Panc1 (cell line): Measurements from ENCODE around the gene TNNI3K. TPM values are rescaled to one million over a fixed set of nuclear protein-coding genes. Genes with fewer than 3 reads are reported as not detected.

Source experiments
- ATAC-seq: fragments of 200-7000 bp; cut with Tn5 transposase; 2 replicates; pipeline ENCODE4 v1.9.1; 2020; ENCODE audit warnings: mild to moderate bottlenecking, moderate library complexity
- BruUV-seq: library from RNA; stranded (reverse); fragments of 400-500 nt; replicated peaks from 2 replicates; lab custom pipeline; 2021; lab: Mats Ljungman, UMichigan
- CTCF ChIA-PET: fragments of 300-600 bp; sonication (Branson Sonifier 250); formaldehyde crosslinking; loops from one replicate; lab custom pipeline; 2022; ENCODE audit warnings: antibody characterized with exemption; lab: Charles Lee
- POLR2A ChIA-PET: fragments of 300-600 bp; sonication (Branson Sonifier 250); formaldehyde crosslinking; loops from one replicate; lab custom pipeline; 2022; ENCODE audit warnings: antibody characterized with exemption; lab: Charles Lee
- DNase-seq: peaks from one replicate; pipeline ENCODE4 v3.0.0-alpha.2; 2010; ENCODE audit warnings: low read depth, low spot score
- H3K27ac ChIP-seq: 2 replicates; pipeline ENCODE4 v1.5.1; 2011; ENCODE audit warnings: mild to moderate bottlenecking, low read length, inconsistent platforms
- H3K27me3 ChIP-seq: fragments of 200-500 bp; sonication (Bioruptor generic); 2 replicates; pipeline ENCODE4 v1.6.0; 2014; ENCODE audit warnings: low read length, inconsistent platforms; ENCODE audit not compliant: control insufficient read depth, insufficient read depth
- H3K36me3 ChIP-seq: fragments of 200-500 bp; sonication (Bioruptor generic); 2 replicates; pipeline ENCODE4 v1.5.1; 2014; ENCODE audit warnings: inconsistent platforms, mild to moderate bottlenecking, low read length, moderate library complexity; ENCODE audit not compliant: control insufficient read depth, insufficient read depth
- H3K4me1 ChIP-seq: 2 replicates; pipeline ENCODE4 v1.5.1; 2011; ENCODE audit warnings: inconsistent platforms, mild to moderate bottlenecking, low read length, moderate library complexity; ENCODE audit not compliant: control insufficient read depth, insufficient read depth
- H3K4me3 ChIP-seq, 2 experiments: 2 replicates each; pipeline ENCODE4 v1.5.1; 2011 to 2012; ENCODE audit warnings: low read depth in 2 of 2, low read length in 2 of 2, mild to moderate bottlenecking in 2 of 2, inconsistent platforms in 1 of 2, moderate library complexity in 1 of 2
- H3K9me3 ChIP-seq: fragments of 200-500 bp; sonication (Bioruptor generic); 2 replicates; pipeline ENCODE4 v1.5.1; 2014; ENCODE audit warnings: low read depth, mild to moderate bottlenecking, inconsistent platforms, low read length, moderate library complexity; ENCODE audit not compliant: control insufficient read depth, insufficient read depth
- CTCF ChIP-seq: fragments of 450-650 bp; IDR thresholded peaks from 2 replicates; pipeline ENCODE4 v1.5.1; 2017; ENCODE audit warnings: mild to moderate bottlenecking
- POLR2AphosphoS5 ChIP-seq: IDR thresholded peaks from 2 replicates; pipeline ENCODE4 v1.6.1; 2012; ENCODE audit warnings: mild to moderate bottlenecking, low read depth, low read length, moderate library complexity
- REST ChIP-seq, 2 experiments: IDR thresholded peaks; 2 replicates each; pipeline ENCODE4 v1.6.1; 2011 to 2012; ENCODE audit warnings: low read depth in 2 of 2, control low read depth in 1 of 2, low read length in 1 of 2, mild to moderate bottlenecking in 1 of 2, moderate library complexity in 1 of 2; ENCODE audit not compliant: insufficient read depth in 1 of 2
- SIN3A ChIP-seq: IDR thresholded peaks from 2 replicates; pipeline ENCODE4 v1.6.1; 2012; ENCODE audit warnings: low read depth, mild to moderate bottlenecking, low read length, moderate library complexity, borderline replicate concordance; ENCODE audit not compliant: insufficient read depth
- TCF7L2 ChIP-seq: IDR thresholded peaks from 2 replicates; pipeline ENCODE4 v1.6.1; 2011; ENCODE audit warnings: mild to moderate bottlenecking, low read depth, low read length, inconsistent platforms
- in situ Hi-C: cut with HindIII; loops from 2 replicates; pipeline ENCODE4 v1.10.0; 2016; ENCODE audit warnings: low sequenced_read_pairs, low pct_unique_long_range_greater_than_20kb
- intact Hi-C: fragments of 100-400 bp; cut with micrococcal nuclease; formaldehyde crosslinking; loops from one replicate; pipeline ENCODE4 v1.10.0; 2022; ENCODE audit not compliant: unreplicated experiment
- total RNA-seq: library from RNA; stranded (reverse); gene quantifications from one replicate; pipeline ENCODE4 v1.2.1, GENCODE V29; 2021; ENCODE audit not compliant: unreplicated experiment

TNNI3K gene
- total RNA-seq, 1 experiment from 2014 or later, result not detected

GRCh38 chr1:74392840-74393239 is 157.7 kb downstream of the TNNI3K start:
- ATAC-seq (no peak), DNase-seq (no peak)
- Histone ChIP-seq H3K9me3 (no peaks in the 10 kb centered on the region), H3K27me3 (no peaks in the 10 kb centered on the region), H3K4me3 (no peak overlapping the region), H3K36me3 (no peaks in the 10 kb centered on the region), H3K4me1 (no peaks in the 10 kb centered on the region), H3K27ac (no peak overlapping the region)
- in situ Hi-C loops, result no loop called here
- TF ChIP-seq SIN3A (no peak), TCF7L2 (no peak), POLR2AphosphoS5 (no peak), REST (IDR thresholded peaks at IDR 0.05; ENCODE audit: insufficient read depth in 1 of 2, low read depth in 2 of 2, low read length in 1 of 2) (no peak), CTCF (no peak)
- no TSS peak for BruUV-seq
- intact Hi-C loops, result no loop called here
- ChIA-PET CTCF (no interaction called here), POLR2A (no interaction called here)

GRCh38 chr1:74395571-74395970 is 160.4 kb downstream of the TNNI3K start:
- no peak overlapping the region for H3K4me3 ChIP-seq
- POLR2A ChIA-PET, result no interaction called here
- TF ChIP-seq REST (IDR thresholded peaks at IDR 0.05; ENCODE audit: insufficient read depth in 1 of 2, low read depth in 2 of 2, low read length in 1 of 2), result no peak
- no peak for TF ChIP-seq SIN3A
- no peak for TF ChIP-seq CTCF
- no peak for TF ChIP-seq TCF7L2
- TF ChIP-seq POLR2AphosphoS5, result no peak
- H3K36me3 ChIP-seq, result no peaks in the 10 kb centered on the region
- H3K9me3 ChIP-seq, result no peaks in the 10 kb centered on the region
- no peaks in the 10 kb centered on the region for H3K27me3 ChIP-seq
- intact Hi-C loops (no loop called here), in situ Hi-C loops (no loop called here)
- no peak for ATAC-seq
- no peak for DNase-seq
- no peaks in the 10 kb centered on the region for H3K4me1 ChIP-seq
- H3K27ac ChIP-seq, result no peak overlapping the region
- BruUV-seq, result no TSS peak
- CTCF ChIA-PET, result no interaction called here
